ENCODE results near the gene KRTAP9-8. TPM values are rescaled to one million over a fixed set of nuclear protein-coding genes. Genes with fewer than 3 reads are reported as not detected.
"Not testable (repeated sequence)": the region's sequence is repeated elsewhere in the genome, so short reads cannot be mapped to it uniquely, and the experiment has no call there.

The KRTAP9-8 gene, protein sequence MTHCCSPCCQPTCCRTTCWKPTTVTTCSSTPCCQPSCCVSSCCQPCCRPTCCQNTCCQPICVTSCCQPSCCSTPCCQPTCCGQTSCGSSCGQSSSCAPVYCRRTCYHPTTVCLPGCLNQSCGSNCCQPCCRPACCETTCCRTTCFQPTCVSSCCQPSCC
- not detected for total RNA-seq

DNA sequence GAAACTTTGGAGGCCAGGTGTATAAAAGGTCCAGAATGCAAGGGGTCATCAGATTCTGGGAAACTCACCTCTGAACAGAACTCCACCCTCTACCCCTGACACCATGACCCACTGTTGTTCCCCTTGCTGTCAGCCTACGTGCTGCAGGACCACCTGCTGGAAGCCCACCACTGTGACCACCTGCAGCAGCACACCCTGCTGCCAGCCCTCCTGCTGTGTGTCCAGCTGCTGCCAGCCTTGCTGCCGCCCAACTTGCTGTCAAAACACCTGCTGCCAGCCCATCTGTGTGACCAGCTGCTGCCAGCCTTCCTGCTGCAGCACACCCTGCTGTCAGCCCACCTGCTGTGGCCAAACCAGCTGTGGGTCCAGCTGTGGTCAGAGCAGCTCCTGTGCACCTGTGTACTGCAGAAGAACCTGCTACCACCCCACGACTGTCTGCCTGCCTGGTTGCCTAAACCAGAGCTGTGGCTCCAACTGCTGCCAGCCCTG lies at the start of gene KRTAP9-8:
TSS of gene KRTAP9-8 (plus strand) at position 51 of the 489 bp plus-strand sequence. CDS start at position 104, 53 bp downstream.
- DNase-seq (ENCODE audit: low spot score), result not testable (repeated sequence)

DNA sequence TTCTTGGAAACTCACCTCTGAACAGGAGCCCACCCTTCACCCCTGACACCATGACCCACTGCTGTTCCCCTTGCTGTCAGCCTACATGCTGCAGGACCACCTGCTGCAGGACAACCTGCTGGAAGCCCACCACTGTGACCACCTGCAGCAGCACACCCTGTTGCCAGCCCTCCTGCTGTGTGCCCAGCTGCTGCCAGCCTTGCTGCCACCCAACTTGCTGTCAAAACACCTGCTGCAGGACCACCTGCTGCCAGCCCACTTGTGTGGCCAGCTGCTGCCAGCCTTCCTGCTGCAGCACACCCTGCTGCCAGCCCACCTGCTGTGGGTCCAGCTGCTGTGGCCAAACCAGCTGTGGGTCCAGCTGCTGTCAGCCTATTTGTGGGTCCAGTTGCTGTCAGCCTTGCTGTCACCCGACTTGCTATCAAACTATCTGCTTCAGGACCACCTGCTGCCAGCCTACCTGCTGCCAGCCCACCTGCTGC lies 47.9 kb upstream of the KRTAP9-8 start, which contains the start of gene KRTAP9-1:
TSS of gene KRTAP9-1 (plus strand) at position 51 of the 482 bp plus-strand sequence. CDS start at position 51, 0 bp downstream.
- DNase-seq (ENCODE audit: low spot score), result not testable (repeated sequence)

DNA sequence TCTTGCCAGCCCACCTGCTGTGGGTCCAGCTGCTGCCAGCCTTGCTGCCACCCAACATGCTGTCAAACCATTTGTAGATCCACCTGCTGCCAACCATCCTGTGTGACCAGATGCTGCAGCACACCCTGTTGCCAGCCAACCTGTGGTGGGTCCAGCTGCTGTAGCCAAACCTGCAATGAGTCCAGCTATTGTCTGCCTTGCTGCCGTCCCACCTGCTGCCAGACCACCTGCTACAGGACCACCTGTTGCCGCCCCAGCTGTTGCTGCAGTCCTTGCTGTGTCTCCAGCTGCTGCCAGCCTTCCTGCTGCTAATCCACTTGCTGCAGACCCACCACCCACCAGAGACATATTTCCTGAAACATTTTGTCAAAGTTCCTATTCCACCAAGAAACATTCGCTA lies 47.5 kb upstream of the KRTAP9-8 start:
- no peak for DNase-seq (ENCODE audit: low spot score)

DNA sequence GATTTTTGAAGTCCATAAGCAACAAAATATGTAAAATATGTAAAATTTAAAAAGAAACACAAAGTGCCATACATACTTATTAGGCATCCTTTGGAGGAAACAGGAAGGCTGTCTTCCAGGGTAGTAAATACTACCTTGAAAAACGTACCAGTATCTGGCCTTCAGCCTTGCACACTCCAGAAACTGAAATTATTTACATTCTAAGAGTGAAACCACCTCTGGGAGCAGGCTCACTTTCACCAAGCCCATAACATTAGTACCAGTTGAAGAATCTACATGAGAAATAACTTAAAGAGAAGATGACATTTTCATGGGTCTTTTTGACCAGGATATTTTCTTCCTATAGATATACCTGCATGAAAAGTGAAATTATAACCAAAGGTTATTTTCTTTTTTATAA lies 41.7 kb upstream of the KRTAP9-8 start:
- DNase-seq (ENCODE audit: low spot score), result no peak

DNA sequence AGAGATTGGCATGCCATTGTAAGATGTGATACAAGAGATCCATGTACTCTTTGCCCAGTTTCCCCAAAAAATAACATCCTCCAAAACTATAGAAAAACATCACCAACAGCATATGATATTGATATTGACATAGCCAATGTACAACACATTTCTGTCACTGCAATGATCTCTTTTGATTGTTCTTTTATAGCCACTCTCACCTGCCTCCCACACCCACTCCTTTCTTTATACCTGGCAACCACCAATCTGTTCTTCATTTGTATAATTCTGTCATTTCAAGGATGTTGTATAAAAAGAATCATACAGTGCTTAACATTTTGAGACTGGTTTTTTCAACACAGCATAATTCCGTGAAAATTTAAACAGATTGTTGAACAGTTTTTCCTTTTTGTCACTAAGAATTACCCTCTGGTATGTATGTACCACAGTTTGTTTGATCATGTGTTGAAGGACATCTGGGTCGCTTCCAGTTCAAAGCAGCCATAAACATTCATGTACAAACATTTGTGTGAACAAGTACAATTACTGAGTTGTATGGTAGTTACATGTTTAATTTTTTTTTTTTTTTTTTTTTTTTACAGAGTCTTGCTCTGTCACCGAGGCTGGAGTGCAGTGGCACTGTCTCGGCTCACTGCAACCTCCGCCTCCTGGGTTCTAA lies 38.2 kb upstream of the KRTAP9-8 start:
- no peak for DNase-seq (ENCODE audit: low spot score)

DNA sequence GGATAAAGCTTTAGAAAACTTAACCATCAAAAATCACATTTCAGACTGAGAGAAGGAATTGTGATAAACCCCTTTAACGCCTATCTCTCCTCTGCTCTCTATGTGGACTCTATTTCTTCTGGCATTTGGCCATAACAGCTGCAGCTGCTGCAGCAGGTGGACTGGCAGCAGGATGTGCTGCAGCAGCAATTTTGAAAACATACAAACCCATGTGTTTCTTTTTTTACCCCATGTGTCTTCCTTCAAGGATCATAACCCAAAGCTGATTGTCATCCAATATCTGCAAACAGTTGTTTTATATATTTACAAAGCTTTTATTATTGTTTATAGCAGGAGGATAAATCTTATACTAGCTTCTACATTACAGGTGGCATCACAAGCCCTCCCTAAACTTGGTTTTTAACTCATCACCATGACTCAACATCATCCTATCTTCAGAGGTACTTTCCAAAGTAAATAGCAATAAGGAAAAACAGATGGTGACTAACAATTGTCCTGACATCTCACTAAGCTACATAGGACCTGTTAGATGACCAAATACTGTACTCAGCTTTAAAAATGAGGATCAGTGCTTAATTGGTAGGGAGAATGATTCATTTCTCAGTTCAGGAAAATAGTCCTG lies 25.8 kb upstream of the KRTAP9-8 start:
- no peak for DNase-seq (ENCODE audit: low spot score)

DNA sequence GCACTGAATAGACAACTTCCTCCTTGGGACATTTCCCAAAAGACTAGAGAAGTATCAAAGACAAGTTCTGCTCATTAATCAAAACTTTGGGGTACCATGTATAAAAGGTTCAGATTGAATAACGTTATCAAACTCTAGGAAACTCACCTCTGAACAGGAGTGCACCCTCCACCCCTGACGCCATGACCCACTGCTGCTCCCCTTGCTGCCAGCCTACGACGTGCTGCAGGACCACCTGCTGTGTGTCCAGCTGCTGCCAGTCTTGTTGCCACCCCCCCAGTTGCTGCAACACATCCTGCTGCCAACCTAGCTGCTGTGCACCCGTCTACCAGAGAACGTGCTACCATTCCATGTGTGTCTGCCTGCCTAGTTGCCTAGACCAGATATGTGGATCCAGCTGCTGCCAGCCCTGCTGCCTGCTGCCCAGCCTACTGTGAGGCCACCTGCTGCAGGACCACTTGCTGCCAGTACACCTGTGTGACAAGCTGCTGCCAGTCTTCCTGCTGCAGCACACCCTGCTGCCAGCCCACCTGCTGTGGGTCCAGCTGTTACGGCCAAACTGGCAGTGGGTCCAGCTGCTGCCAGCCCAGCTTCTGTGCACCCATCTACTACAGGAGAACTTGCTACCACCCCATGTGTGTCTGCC lies 25.2 kb upstream of the KRTAP9-8 start:
- no peak for DNase-seq (ENCODE audit: low spot score)

DNA sequence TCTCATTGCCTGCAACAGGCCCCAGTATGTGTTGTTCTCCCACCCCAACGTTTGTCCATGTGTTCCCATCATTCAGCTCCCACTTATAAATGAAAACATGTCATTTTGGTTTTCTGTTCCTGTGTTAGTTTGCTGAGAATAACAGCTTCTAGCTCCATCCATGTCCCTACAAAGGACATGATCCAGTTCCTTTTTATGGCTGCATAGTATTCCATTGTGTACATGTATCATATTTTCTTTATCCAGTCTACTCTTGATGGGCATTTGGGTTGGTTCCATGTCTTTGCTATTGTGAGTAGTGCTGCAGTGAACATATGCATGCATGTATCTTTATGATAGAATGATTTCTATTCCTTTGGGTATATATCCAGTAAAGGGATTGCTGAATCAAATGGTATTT lies 22.1 kb upstream of the KRTAP9-8 start:
- DNase-seq (ENCODE audit: low spot score), result no peak

DNA sequence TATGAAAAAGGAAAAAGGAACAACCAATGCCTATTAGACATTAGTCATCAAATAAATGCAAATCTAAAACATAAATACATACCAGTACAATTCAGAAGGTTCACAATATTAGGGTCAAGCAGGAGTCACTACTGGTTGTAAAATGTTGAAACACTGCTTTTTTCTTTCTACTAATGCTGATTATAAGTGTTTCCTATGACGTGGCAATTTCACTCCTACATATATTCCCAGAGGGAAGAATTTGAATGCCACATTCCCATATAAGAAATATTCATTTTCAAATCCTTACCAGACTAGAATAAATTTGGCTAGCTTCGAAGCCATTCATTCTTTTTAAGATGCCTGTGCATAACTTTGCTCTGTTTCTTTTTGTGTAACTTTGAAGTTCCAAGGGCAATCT lies 14.0 kb upstream of the KRTAP9-8 start:
- DNase-seq (ENCODE audit: low spot score), result no peak

DNA sequence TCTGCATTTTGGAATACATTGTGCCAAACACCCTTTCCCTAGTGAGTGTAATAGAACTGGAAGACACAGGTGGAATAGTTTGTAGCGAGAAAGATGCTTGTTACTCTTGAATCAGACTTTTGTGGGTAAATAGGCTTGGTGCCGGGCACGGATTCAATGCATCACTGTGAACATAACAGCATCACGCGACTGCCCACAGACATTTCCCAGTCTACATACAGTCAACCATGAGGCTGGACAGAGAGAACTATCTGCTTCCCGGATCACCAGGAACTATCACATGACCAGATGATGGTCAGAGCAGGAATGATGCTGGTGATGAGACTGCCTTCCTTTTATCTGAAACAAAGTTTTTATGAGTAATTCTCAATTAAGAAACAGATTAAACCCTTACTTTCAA lies 11.7 kb upstream of the KRTAP9-8 start:
- DNase-seq (ENCODE audit: low spot score), result no peak

DNA sequence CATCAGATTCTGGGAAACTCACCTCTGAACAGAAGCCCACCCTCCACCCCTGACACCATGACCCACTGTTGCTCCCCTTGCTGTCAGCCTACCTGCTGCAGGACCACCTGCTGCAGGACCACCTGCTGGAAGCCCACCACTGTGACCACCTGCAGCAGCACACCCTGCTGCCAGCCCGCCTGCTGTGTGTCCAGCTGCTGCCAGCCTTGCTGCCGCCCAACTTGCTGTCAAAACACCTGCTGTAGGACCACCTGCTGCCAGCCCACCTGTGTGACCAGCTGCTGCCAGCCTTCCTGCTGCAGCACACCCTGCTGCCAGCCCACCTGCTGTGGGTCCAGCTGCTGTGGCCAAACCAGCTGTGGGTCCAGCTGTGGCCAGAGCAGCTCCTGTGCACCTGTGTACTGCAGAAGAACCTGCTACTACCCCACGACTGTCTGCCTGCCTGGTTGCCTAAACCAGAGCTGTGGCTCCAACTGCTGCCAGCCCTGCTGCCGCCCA lies 11.2 kb upstream of the KRTAP9-8 start, which contains the start of gene KRTAP9-2:
TSS of gene KRTAP9-2 (plus strand) at position 51 of the 498 bp plus-strand sequence. CDS start at position 58, 7 bp downstream.
- not testable (repeated sequence) for DNase-seq (ENCODE audit: low spot score)

DNA sequence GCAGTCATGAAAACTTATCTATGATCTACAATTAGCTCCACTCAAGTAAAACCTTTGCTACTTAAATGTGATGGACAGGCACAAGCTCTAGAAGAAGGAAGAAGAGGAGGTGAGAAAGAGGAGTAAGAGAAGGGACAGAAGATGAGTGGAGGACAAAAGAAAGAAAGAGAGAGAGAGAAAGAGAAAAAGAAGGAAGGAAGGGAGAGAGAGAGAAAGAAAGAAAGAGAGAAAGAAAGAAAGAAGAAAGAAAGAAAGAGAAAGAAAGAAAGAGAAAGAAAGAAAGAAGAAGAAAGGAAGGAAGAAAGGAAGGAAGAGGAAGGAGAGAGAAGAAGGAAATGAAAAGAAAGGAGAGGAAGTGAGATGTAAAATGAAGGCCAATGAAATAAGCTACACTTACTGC lies 7.7 kb upstream of the KRTAP9-8 start:
- no peak for DNase-seq (ENCODE audit: low spot score)

DNA sequence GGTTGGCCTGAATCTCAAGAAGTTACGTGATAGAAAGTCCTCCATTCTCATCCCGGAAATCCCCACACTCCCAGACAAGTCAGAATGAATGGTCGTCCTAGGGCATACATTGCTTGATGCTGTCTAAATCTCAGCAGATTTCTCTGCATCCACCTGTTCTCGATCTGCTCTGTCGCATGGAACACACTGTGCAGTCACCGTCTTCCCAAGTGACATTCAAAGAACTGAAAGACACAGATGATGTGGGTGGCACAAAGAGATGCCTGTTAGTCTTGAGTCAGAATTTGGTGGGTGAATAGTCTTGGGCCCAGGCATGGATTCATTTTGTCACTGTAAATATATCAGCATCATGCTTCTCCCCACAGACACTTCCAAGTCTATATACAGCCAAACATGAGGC lies 6.1 kb upstream of the KRTAP9-8 start:
- no peak for DNase-seq (ENCODE audit: low spot score)

DNA sequence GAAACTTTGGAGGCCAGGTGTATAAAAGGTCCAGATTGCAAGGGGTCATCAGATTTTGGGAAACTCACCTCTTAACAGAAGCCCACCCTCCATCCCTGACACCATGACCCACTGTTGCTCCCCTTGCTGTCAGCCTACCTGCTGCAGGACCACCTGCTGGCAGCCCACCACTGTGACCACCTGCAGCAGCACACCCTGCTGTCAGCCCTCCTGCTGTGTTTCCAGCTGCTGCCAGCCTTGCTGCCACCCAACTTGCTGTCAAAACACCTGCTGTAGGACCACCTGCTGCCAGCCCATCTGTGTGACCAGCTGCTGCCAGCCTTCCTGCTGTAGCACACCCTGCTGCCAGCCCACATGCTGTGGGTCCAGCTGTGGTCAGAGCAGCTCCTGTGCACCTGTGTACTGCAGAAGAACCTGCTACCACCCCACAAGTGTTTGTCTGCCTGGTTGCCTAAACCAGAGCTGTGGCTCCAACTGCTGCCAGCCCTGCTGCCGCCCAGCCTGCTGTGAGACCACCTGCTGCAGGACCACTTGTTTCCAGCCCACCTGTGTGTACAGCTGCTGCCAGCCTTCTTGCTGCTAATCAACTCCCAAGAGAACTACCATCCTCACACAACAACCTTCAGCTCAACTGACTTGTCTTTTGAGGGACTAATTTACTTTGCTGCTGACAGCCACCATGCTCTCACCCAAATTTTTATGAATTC lies 5.2 kb upstream of the KRTAP9-8 start, which contains the start of gene KRTAP9-3:
TSS of gene KRTAP9-3 (plus strand) at position 51 of the 707 bp plus-strand sequence. CDS start at position 104, 53 bp downstream.
- not testable (repeated sequence) for DNase-seq (ENCODE audit: low spot score)

DNA sequence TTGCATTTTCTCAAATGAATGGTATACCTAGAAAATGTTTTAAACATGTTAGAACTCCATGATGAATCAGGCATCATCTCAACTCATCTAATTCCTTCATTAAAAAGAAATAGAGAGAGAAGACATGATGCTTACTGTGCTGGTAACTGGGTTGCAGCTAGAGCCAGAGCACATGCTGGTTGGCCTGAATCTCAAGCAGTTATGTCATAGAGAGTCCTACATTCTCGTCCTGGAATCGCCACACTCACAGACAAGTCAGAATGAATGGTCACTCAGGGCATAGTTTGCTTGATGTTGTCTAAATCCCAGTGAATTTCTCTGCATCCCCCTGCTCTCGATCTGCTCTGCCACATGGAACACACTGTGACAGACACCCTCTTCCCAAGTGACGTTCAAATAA lies 683 bp upstream of the KRTAP9-8 start:
- not testable (repeated sequence) for DNase-seq (ENCODE audit: low spot score)

DNA sequence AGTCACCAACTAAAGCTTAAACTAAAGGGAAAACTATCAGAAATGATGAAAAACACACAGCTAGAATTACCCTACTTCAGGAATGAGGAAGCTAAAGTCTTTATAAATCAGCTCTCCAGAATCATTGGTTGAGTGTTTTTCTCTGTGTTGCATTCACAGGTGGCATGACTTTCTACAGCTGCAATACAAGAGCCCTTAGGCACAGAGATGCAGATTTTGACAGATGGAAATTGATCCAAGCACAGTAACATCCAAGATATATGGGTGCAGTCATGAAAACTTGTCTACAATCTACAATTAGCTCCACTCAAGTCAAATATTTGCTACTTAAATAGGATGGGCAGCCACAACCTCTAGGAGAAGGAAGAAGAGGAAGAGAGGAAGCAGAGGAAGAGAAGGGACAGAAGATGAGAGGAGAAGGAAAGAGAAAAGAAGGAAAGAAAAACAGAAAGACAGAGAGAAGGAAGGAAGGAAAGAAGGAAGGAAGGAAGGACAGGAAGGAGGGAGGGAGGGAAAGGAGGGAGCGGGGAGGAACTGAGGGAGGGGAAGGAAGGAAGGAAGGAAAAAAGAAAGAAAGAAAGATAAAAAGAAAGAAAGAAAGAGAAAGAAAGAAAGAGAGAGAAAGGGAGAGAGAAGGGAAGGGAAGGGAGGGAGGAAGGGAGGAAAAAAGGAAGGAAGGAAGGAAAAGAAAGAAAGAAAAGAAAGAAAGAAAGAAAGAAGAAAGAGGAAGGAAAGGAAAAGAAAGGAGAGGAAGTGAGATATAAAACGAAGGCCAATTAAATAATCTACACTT lies 9.4 kb downstream of the KRTAP9-8 start:
- not testable (repeated sequence) for DNase-seq (ENCODE audit: low spot score)

DNA sequence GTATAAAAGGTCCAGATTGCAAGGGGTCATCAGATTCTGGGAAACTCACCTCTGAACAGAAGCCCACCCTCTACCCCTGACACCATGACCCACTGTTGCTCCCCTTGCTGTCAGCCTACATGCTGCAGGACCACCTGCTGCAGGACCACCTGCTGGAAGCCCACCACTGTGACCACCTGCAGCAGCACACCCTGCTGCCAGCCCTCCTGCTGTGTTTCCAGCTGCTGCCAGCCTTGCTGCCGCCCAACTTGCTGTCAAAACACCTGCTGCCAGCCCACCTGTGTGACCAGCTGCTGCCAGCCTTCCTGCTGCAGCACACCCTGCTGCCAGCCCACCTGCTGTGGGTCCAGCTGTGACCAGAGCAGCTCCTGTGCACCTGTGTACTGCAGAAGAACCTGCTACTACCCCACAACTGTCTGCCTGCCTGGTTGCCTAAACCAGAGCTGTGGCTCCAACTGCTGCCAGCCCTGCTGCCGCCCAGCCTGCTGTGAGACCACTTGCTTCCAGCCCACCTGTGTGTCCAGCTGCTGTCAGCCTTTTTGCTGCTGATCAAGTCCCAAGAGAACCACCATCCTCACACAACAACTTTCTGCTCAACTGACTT lies 11.9 kb downstream of the KRTAP9-8 start, which contains the start of gene KRTAP9-4:
TSS of gene KRTAP9-4 (plus strand) at position 51 of the 604 bp plus-strand sequence. CDS start at position 85, 34 bp downstream.
- not testable (repeated sequence) for DNase-seq (ENCODE audit: low spot score)

DNA sequence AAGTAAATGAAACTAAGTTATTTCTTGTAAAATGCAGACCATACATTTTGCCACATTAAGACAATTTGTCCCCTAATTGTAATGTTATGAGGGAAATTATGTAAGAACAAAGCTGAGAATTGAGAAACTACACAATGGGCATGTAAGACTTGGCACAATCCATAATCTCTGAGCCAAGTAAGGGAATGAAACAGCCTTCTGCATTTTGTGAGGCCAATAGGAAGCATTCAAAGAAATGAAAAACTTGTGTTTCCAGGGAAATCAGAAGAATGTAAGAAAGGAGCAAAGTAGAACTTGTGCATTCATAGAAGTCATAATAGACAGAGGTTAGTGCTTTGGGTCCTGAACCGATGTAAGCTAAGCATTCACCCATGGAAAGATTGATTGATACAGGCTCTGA lies 13.5 kb downstream of the KRTAP9-8 start:
- DNase-seq (ENCODE audit: low spot score), result no peak

DNA sequence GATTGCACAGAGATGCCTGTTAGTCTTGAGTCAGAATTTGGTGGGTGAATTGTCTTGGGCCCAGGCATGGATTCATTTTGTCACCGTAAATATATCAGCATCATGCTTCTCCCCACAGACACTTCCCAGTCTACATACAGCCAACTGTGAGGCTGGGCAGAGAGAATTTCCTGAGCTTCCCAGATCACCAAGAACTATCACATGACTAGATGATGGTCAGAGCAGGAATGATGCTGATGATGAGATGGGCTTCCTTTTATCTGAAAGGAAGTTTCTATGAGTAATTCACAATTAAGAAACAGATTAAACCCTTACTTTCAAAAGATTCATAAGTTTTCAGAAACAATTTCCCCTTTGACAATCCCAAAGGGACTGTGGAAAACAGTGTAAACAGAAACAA lies 17.1 kb downstream of the KRTAP9-8 start:
- no peak for DNase-seq (ENCODE audit: low spot score)

Measured in ureter (tissue), 1 donor.